Neural cell (in vitro differentiated cells): Measurements from ENCODE around the gene HENMT1.

Experiments
- CTCF ChIP-seq: fragments of 450-650 bp; IDR thresholded peaks from 2 replicates; pipeline ENCODE4 v1.5.1; 2014; ENCODE audit warnings: antibody characterized with exemption, mild to moderate bottlenecking, moderate library complexity; ENCODE audit not compliant: poor library complexity, severe bottlenecking
- EZH2 ChIP-seq: fragments of 200-600, 300-800 bp; shearing (Covaris generic), sonication (generic); IDR thresholded peaks from 2 replicates; pipeline ENCODE4 v1.6.1; 2014; ENCODE audit warnings: antibody characterized with exemption, low read length, borderline replicate concordance, mild to moderate bottlenecking; ENCODE audit not compliant: insufficient read depth, poor library complexity, severe bottlenecking

- TF ChIP-seq CTCF (no peak), EZH2 (no peak)
These were observed 24.0 kb downstream of the HENMT1 start for GRCh38 chr1:108636876-108637275.
